Sigmoid colon (tissue), 7 donors: ENCODE measurements around the gene TRIAP1. TPM values are rescaled to one million over a fixed set of nuclear protein-coding genes. Genes with fewer than 3 reads are reported as not detected.

Experiments
- DNase-seq: peaks from one replicate; pipeline ENCODE4 v3.0.0-alpha.2; 2019
- H3K27ac ChIP-seq, 4 donors: fragments of 200-600 bp; sonication (generic); one replicate each; pipeline ENCODE4 v1.5.1; 2016 to 2019; ENCODE audit warnings: mild to moderate bottlenecking in 1 of 4
- H3K27me3 ChIP-seq, 3 donors: fragments of 200-600 bp; sonication (generic); one replicate each; pipeline ENCODE4 v1.5.1; 2019; ENCODE audit warnings: mild to moderate bottlenecking in 1 of 3
- H3K36me3 ChIP-seq, 4 donors: fragments of 200-600 bp; sonication (generic); one replicate each; pipeline ENCODE4 v1.5.1; 2016 to 2019
- H3K4me1 ChIP-seq, 4 donors: fragments of 200-600 bp; sonication (generic); one replicate each; pipeline ENCODE4 v1.5.1; 2017 to 2019
- H3K4me3 ChIP-seq, 4 donors: fragments of 200-600 bp; sonication (generic); one replicate each; pipeline ENCODE4 v1.5.1; 2017 to 2019; ENCODE audit warnings: mild to moderate bottlenecking in 2 of 4, moderate library complexity in 1 of 4
- H3K9me3 ChIP-seq, 4 donors: fragments of 200-600 bp in 3 of 4; sonication (generic) in 3 of 4; one replicate each; pipeline versions ENCODE4 v1.5.1 to v1.6.1; 2013 to 2019
- CTCF ChIP-seq, 4 experiments: fragments of 450-650 bp in 3 of 4; fragments of 200-600 bp in 1 of 4; IDR thresholded peaks; one replicate each; pipeline ENCODE4 v1.5.1; 2016 to 2019; ENCODE audit warnings: antibody characterized with exemption in 4 of 4, mild to moderate bottlenecking in 3 of 4, moderate library complexity in 2 of 4
- EP300 ChIP-seq, 4 donors: sonication (generic); formaldehyde crosslinking; IDR thresholded peaks; one replicate each; pipeline ENCODE4 v1.6.1; 2017; ENCODE audit warnings: antibody characterized with exemption in 4 of 4
- POLR2A ChIP-seq, 2 donors: fragments of 450-650 bp; IDR thresholded peaks; one replicate each; pipeline ENCODE4 v1.6.1; 2016; ENCODE audit warnings: antibody characterized with exemption in 2 of 2, mild to moderate bottlenecking in 2 of 2, moderate library complexity in 2 of 2
- POLR2AphosphoS5 ChIP-seq, 4 donors: sonication (generic); formaldehyde crosslinking; IDR thresholded peaks; one replicate each; pipeline ENCODE4 v1.6.1; 2017; ENCODE audit warnings: antibody characterized with exemption in 4 of 4
- WGBS, 2 donors: extraction: QIAGEN DNeasy Blood & Tissue Kit; methylation state at CpG; one replicate each; pipeline ENCODE4 v1.1.7; 2013; 5-methylcytosine and 5-hydroxymethylcytosine counted together
- intact Hi-C: fragments of 100-400 bp; cut with DNase I; formaldehyde crosslinking; loops from one replicate; pipeline ENCODE4 v1.15.1; 2023
- polyA plus RNA-seq, 3 donors: library from polyadenylated mRNA; stranded (reverse); fragments of 200-250 nt; gene quantifications; one replicate each; pipeline ENCODE4 v1.2.3, GENCODE V29; 2013
- total RNA-seq, 4 donors: library from RNA; depleted of rRNA; stranded (reverse); fragments of >200 nt; gene quantifications; one replicate each; pipeline ENCODE4 v1.1.0, GENCODE V29; 2016
- donor health status: healthy with polysubstance abuse.
- donor health status: Bipolar disorder and iron deficiency.
- donor health status: healthy.

TRIAP1 gene
- total and polyA plus RNA-seq, 7 donors = 8.6 to 37.7 (median 14.8) TPM

GRCh38 chr12:120406553-120406952 lies 39.6 kb downstream of the TRIAP1 start:
- Histone ChIP-seq H3K36me3 (no peaks in the 10 kb centered on the region), H3K27ac (peak overlapping the region in 1 of 4 donors; percentile 65), H3K4me1 (peaks cover 0 to 6% (median 0%) of the 10 kb centered on the region in 4 donors), H3K9me3 (no peaks in the 10 kb centered on the region), H3K4me3 (no peak overlapping the region), H3K27me3 (no peaks in the 10 kb centered on the region)
- intact Hi-C loops = no loop called here
- TF ChIP-seq POLR2A (IDR thresholded peaks at IDR 0.05) (no peak), EP300 (IDR thresholded peaks at IDR 0.05) (no peak), POLR2AphosphoS5 (IDR thresholded peaks at IDR 0.05) (no peak)
- 91 to 95% methylated on average over 3 of the region's 3 CpGs for WGBS, 2 donors
- DNase-seq = no peak

GRCh38 chr12:120406069-120406468 lies 40.1 kb downstream of the TRIAP1 start:
- TF ChIP-seq CTCF (IDR thresholded peaks at IDR 0.05) (no peak), POLR2A (IDR thresholded peaks at IDR 0.05) (no peak), POLR2AphosphoS5 (IDR thresholded peaks at IDR 0.05) (peak in 1 of 4 donors; percentile 43)
- Histone ChIP-seq H3K9me3 (no peaks in the 10 kb centered on the region), H3K36me3 (no peaks in the 10 kb centered on the region), H3K4me3 (no peak overlapping the region), H3K27ac (peak overlapping the region in 1 of 4 donors; percentile 65), H3K4me1 (peaks cover 0 to 6% (median 0%) of the 10 kb centered on the region in 4 donors), H3K27me3 (no peaks in the 10 kb centered on the region)
- intact Hi-C loops = no loop called here
- DNase-seq = no peak
- WGBS, 2 donors = 19 to 52% methylated on average over 3 of the region's 3 CpGs

- Histone ChIP-seq H3K4me3 (no peak overlapping the region), H3K36me3 (no peaks in the 10 kb centered on the region), H3K9me3 (no peaks in the 10 kb centered on the region), H3K27me3 (no peaks in the 10 kb centered on the region), H3K27ac (no peak overlapping the region), H3K4me1 (peaks cover 0 to 10% (median 0%) of the 10 kb centered on the region in 4 donors)
- no peak for DNase-seq
- TF ChIP-seq POLR2A (IDR thresholded peaks at IDR 0.05) (no peak), EP300 (IDR thresholded peaks at IDR 0.05) (no peak), POLR2AphosphoS5 (IDR thresholded peaks at IDR 0.05) (no peak), CTCF (IDR thresholded peaks at IDR 0.05) (no peak)
- intact Hi-C loops = no loop called here
- WGBS, 2 donors = 66 to 85% methylated on average over 1 of the region's 1 CpG
These were observed 41.9 kb downstream of the TRIAP1 start for GRCh38 chr12:120404271-120404670.

GRCh38 chr12:120403869-120404268 lies 42.3 kb downstream of the TRIAP1 start:
- no peak for DNase-seq
- Histone ChIP-seq H3K36me3 (no peaks in the 10 kb centered on the region), H3K27me3 (no peaks in the 10 kb centered on the region), H3K4me3 (no peak overlapping the region), H3K4me1 (peaks cover 0 to 10% (median 0%) of the 10 kb centered on the region in 4 donors), H3K9me3 (no peaks in the 10 kb centered on the region), H3K27ac (no peak overlapping the region)
- 84 to 85% methylated on average over 3 of the region's 3 CpGs for WGBS, 2 donors
- intact Hi-C loops = no loop called here
- no peak for TF ChIP-seq POLR2A (IDR thresholded peaks at IDR 0.05)
- no peak for TF ChIP-seq POLR2AphosphoS5 (IDR thresholded peaks at IDR 0.05)
- no peak for TF ChIP-seq CTCF (IDR thresholded peaks at IDR 0.05)
- no peak for TF ChIP-seq EP300 (IDR thresholded peaks at IDR 0.05)

GRCh38 chr12:120402217-120402616 lies 44.0 kb downstream of the TRIAP1 start:
- TF ChIP-seq CTCF (IDR thresholded peaks at IDR 0.05) = no peak
- no peak for TF ChIP-seq POLR2A (IDR thresholded peaks at IDR 0.05)
- TF ChIP-seq POLR2AphosphoS5 (IDR thresholded peaks at IDR 0.05) = no peak
- no peak for TF ChIP-seq EP300 (IDR thresholded peaks at IDR 0.05)
- no peak overlapping the region for H3K27ac ChIP-seq
- H3K4me1 ChIP-seq = peaks cover 0 to 10% (median 0%) of the 10 kb centered on the region in 4 donors
- no peak for DNase-seq
- no peaks in the 10 kb centered on the region for H3K9me3 ChIP-seq
- H3K4me3 ChIP-seq = no peak overlapping the region
- H3K36me3 ChIP-seq = no peaks in the 10 kb centered on the region
- H3K27me3 ChIP-seq = peaks cover 0 to 8% (median 0%) of the 10 kb centered on the region in 3 donors
- 45 to 47% methylated on average over 13 of the region's 13 CpGs for WGBS, 2 donors
- intact Hi-C loops = no loop called here
